Mammary epithelial cell (primary cell): ENCODE measurements around the gene ZNF580.

ENCODE experiments used
- CTCF ChIP-seq, 2 donors: IDR thresholded peaks in 1 of 2; conservative IDR thresholded peaks in 1 of 2; 2 replicates each; pipeline ENCODE4 v1.5.1; 2011 to 2012; ENCODE audit warnings: inconsistent platforms in 2 of 2, low read length in 2 of 2, mild to moderate bottlenecking in 2 of 2, control low read depth in 1 of 2, low read depth in 1 of 2; ENCODE audit not compliant: insufficient read depth in 1 of 2; ENCODE audit errors: extremely low read depth in 1 of 2
- EZH2 ChIP-seq: IDR thresholded peaks from 2 replicates; pipeline ENCODE4 v1.6.1; 2012; ENCODE audit warnings: low read length, inconsistent platforms, borderline replicate concordance

DNA sequence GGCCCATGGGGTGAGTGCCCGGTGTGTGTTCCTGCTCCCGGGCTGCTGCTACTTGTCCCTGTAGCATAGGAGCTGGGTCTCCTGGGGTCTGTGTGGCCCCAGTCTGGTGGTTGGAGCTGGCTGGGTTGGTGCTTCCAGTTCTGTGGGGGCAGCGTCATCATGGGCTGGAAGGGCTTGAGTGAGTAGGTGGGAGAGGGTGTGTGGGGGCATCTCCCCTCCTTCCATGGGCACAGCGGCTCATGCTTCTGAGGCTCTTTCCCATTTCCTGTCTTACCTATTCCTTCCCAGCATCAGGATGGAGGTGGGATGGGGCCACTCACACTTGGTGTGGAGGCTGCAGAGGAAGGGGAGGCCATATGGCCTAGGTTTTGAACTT lies 26.2 kb downstream of the ZNF580 start:
- no peak for TF ChIP-seq EZH2
- TF ChIP-seq CTCF (conservative IDR thresholded peaks at IDR 0.05 in 1 of 2, IDR thresholded peaks at IDR 0.05 in 1 of 2; ENCODE audit: extremely low read depth in 1 of 2, insufficient read depth in 1 of 2, low read depth in 1 of 2, low read length in 2 of 2) = no peak
